Keratinocyte (primary cell): ENCODE data around the gene SLIT3. TPM values are rescaled to one million over a fixed set of nuclear protein-coding genes. Genes with fewer than 3 reads are reported as not detected.
"Not testable (repeated sequence)": the region's sequence is repeated elsewhere in the genome, so short reads cannot be mapped to it uniquely, and the experiment has no call there.

Experiments used
- DNase-seq: peaks from one replicate; pipeline ENCODE4 v3.0.0-alpha.2; 2011; ENCODE audit warnings: low read depth, missing footprints, low spot score
- FAIRE-seq: peaks from 2 replicates; lab custom pipeline; 2011; peaks lifted over from hg19 to GRCh38; lab: Jason Lieb, UNC
- H2AFZ ChIP-seq: 2 replicates; pipeline ENCODE4 v1.6.0; 2012; ENCODE audit warnings: low read length, control low read depth, inconsistent platforms; ENCODE audit not compliant: control insufficient read depth
- H3K27ac ChIP-seq: 2 replicates; pipeline ENCODE4 v1.5.1; 2011; ENCODE audit warnings: low read length; ENCODE audit not compliant: control insufficient read depth, insufficient read depth
- H3K27me3 ChIP-seq: 3 replicates; pipeline ENCODE4 v1.6.0; 2011; ENCODE audit warnings: low read length; ENCODE audit not compliant: control insufficient read depth, insufficient read depth; ENCODE audit errors: extremely low read depth
- H3K36me3 ChIP-seq, 2 experiments: 2 replicates in 1 of 2; 3 replicates in 1 of 2; pipeline ENCODE4 v1.5.1; 2011; ENCODE audit warnings: low read length in 2 of 2, mild to moderate bottlenecking in 1 of 2; ENCODE audit not compliant: control insufficient read depth in 2 of 2, insufficient read depth in 2 of 2; ENCODE audit errors: extremely low read depth in 1 of 2
- H3K4me1 ChIP-seq: 3 replicates; pipeline ENCODE4 v1.5.1; 2011; ENCODE audit warnings: low read length; ENCODE audit not compliant: control insufficient read depth, insufficient read depth; ENCODE audit errors: extremely low read depth
- H3K4me2 ChIP-seq: 3 replicates; pipeline ENCODE4 v1.6.0; 2011; ENCODE audit warnings: low read depth, low read length; ENCODE audit not compliant: control insufficient read depth, insufficient read depth; ENCODE audit errors: extremely low read depth
- H3K4me3 ChIP-seq, 3 experiments: fragments of 200-600 bp in 1 of 3; sonication (generic) in 1 of 3; 2 replicates in 2 of 3; 3 replicates in 1 of 3; pipeline ENCODE4 v1.5.1; 2011 to 2016; ENCODE audit warnings: low read length in 3 of 3, mild to moderate bottlenecking in 3 of 3, control low read depth in 2 of 3, inconsistent platforms in 1 of 3, low read depth in 1 of 3, mixed read lengths in 1 of 3, mixed run types in 1 of 3, moderate library complexity in 1 of 3; ENCODE audit not compliant: control insufficient read depth in 2 of 3, insufficient read depth in 2 of 3; ENCODE audit errors: extremely low read depth in 1 of 3
- H3K79me2 ChIP-seq: 2 replicates; pipeline ENCODE4 v1.6.0; 2012; ENCODE audit warnings: low read length; ENCODE audit not compliant: control insufficient read depth, insufficient read depth
- H3K9ac ChIP-seq: 3 replicates; pipeline ENCODE4 v1.6.0; 2011; ENCODE audit warnings: low read length; ENCODE audit not compliant: control insufficient read depth, insufficient read depth; ENCODE audit errors: extremely low read depth
- H3K9me1 ChIP-seq: 3 replicates; pipeline ENCODE4 v1.6.0; 2011; ENCODE audit warnings: low read length; ENCODE audit not compliant: control insufficient read depth, insufficient read depth; ENCODE audit errors: extremely low read depth
- H3K9me3 ChIP-seq: 2 replicates; pipeline ENCODE4 v1.5.1; 2012; ENCODE audit warnings: low read depth, low read length; ENCODE audit not compliant: control insufficient read depth
- H4K20me1 ChIP-seq: 3 replicates; pipeline ENCODE4 v1.6.0; 2011; ENCODE audit warnings: low read length; ENCODE audit not compliant: control insufficient read depth, insufficient read depth; ENCODE audit errors: extremely low read depth
- EZH2 ChIP-seq: IDR thresholded peaks from one replicate; pipeline ENCODE4 v1.6.1; 2012; ENCODE audit warnings: inconsistent platforms, mild to moderate bottlenecking, low read length, moderate library complexity
- dilution Hi-C: fragments of 300-500 bp; cut with MboI; formaldehyde crosslinking; loops from one replicate; pipeline ENCODE4 v1.7.0; 2020; ENCODE audit warnings: low sequenced_read_pairs; ENCODE audit not compliant: extremely low pct_ligation_motif_present
- polyA plus RNA-seq, 5 experiments: library from polyadenylated mRNA; depleted of rRNA in 3 of 5; stranded (reverse) in 3 of 5; stranded (forward) in 1 of 5; unstranded in 1 of 5; fragments of >200 nt; gene quantifications; 1 replicate in 1 of 5; 2 replicates in 3 of 5; 3 replicates in 1 of 5; pipeline versions ENCODE4 v1.2.1 to v1.2.3, GENCODE V29; 2011 to 2012; ENCODE audit warnings: missing spikeins in 2 of 5, low read depth in 1 of 5, low replicate concordance in 1 of 5
- TF ChIP-seq, protein P1 (sequence below), 3 experiments: IDR thresholded peaks in 1 of 3; conservative IDR thresholded peaks in 1 of 3; optimal IDR thresholded peaks in 1 of 3; 2 replicates in 2 of 3; 3 replicates in 1 of 3; pipeline versions ENCODE3 to v1.5.1; 2011; ENCODE audit warnings: low read length in 3 of 3, mild to moderate bottlenecking in 3 of 3, moderate library complexity in 2 of 3, control low read depth in 1 of 3, inconsistent platforms in 1 of 3; ENCODE audit not compliant: insufficient read depth in 2 of 3; ENCODE audit errors: extremely low read depth in 1 of 3

Gene SLIT3
- polyA plus RNA-seq, 1 donor (not counting 4 experiments of a cell fraction or from before 2014, with no cell fraction given), result 2.4 TPM

DNA sequence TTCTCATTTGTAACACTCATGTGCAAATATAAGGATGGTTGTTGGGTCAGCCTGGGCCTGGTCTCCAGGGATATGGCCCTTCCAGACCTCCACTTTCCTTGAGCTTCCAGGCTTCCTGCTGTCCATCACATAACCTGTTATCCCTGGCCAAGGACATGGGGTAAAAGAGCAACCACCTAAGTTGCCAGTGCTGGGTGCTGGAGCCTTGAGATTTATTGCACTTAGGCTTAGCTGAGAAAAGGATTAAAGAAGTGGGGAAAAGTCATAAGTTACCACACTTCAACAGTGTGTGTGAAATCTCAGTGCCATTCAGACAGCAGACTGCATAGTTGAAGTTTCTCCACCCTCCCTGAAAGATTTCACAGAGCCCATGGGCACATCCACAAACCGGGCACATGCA, 663.1 kb downstream of the SLIT3 start:
- TF ChIP-seq, protein P1, sequence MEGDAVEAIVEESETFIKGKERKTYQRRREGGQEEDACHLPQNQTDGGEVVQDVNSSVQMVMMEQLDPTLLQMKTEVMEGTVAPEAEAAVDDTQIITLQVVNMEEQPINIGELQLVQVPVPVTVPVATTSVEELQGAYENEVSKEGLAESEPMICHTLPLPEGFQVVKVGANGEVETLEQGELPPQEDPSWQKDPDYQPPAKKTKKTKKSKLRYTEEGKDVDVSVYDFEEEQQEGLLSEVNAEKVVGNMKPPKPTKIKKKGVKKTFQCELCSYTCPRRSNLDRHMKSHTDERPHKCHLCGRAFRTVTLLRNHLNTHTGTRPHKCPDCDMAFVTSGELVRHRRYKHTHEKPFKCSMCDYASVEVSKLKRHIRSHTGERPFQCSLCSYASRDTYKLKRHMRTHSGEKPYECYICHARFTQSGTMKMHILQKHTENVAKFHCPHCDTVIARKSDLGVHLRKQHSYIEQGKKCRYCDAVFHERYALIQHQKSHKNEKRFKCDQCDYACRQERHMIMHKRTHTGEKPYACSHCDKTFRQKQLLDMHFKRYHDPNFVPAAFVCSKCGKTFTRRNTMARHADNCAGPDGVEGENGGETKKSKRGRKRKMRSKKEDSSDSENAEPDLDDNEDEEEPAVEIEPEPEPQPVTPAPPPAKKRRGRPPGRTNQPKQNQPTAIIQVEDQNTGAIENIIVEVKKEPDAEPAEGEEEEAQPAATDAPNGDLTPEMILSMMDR (optimal IDR thresholded peaks at IDR 0.05 in 1 of 3, IDR thresholded peaks at IDR 0.05 in 1 of 3, conservative IDR thresholded peaks at IDR 0.05 in 1 of 3; ENCODE audit: extremely low read depth in 1 of 3, insufficient read depth in 2 of 3, low read length in 3 of 3), result no peak
- TF ChIP-seq EZH2, result no peak
- Histone ChIP-seq H3K27ac (no peak overlapping the region), H3K79me2 (no peaks in the 10 kb centered on the region), H3K9me1 (no peaks in the 10 kb centered on the region), H2AFZ (no peak overlapping the region), H3K4me2 (no peak overlapping the region), H3K4me3 (no peak overlapping the region), H3K27me3 (no peaks in the 10 kb centered on the region), H3K36me3 (no peaks in the 10 kb centered on the region), H3K4me1 (no peaks in the 10 kb centered on the region), H3K9ac (no peak overlapping the region), H3K9me3 (no peaks in the 10 kb centered on the region), H4K20me1 (no peaks in the 10 kb centered on the region)
- no peak for FAIRE-seq
- dilution Hi-C loops, result no loop called here
- DNase-seq, result no peak

DNA sequence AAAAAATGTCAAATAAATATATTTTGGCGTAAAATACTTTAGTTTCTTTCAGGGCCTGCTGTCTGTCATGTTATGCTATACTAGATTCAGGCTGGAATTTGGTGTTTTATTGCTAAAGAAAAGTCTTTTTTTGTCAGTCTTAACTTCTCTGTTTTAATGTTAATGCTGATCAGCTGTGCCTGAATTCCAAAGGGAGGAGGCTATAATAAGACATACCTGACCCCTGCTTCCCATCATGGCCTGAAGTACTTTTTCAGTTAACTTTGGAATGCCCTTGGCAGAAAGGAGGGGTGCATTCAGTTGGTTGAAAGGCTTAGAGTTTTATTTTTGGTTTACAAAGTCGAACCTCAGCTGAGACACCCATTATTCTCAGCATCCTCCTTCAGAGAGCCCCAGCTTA, 663.7 kb downstream of the SLIT3 start:
- Histone ChIP-seq H3K27ac (no peak overlapping the region), H3K4me2 (no peak overlapping the region), H3K27me3 (no peaks in the 10 kb centered on the region), H3K9ac (no peak overlapping the region), H2AFZ (no peak overlapping the region), H3K9me1 (no peaks in the 10 kb centered on the region), H3K36me3 (no peaks in the 10 kb centered on the region), H3K9me3 (no peaks in the 10 kb centered on the region), H3K79me2 (no peaks in the 10 kb centered on the region), H3K4me1 (no peaks in the 10 kb centered on the region), H3K4me3 (no peak overlapping the region), H4K20me1 (no peaks in the 10 kb centered on the region)
- no peak for TF ChIP-seq EZH2
- TF ChIP-seq, protein P1 (optimal IDR thresholded peaks at IDR 0.05 in 1 of 3, IDR thresholded peaks at IDR 0.05 in 1 of 3, conservative IDR thresholded peaks at IDR 0.05 in 1 of 3; ENCODE audit: extremely low read depth in 1 of 3, insufficient read depth in 2 of 3, low read length in 3 of 3), result no peak
- FAIRE-seq (no peak), DNase-seq (no peak)
- dilution Hi-C loops, result no loop called here

DNA sequence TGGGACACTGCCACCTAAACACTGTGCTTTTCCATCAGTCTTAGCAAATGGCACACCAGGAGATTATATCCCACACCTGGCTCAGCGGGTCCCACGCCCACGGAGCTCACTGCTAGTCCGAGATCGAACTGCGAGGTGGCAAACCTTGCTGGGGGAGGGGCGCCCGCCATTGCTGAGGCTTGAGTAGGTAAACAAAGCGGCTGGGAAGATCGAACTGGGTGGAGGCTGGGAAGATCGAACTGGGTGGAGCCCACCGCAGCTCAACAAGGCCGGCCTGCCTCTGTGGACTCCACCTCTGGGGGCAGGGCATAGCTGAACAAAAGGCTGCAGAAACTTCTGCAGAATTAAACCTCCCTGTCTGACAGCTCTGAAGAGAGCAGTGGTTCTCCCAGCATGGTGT, 670.0 kb downstream of the SLIT3 start:
- H2AFZ ChIP-seq, H3K9ac ChIP-seq, dilution Hi-C loops, H4K20me1 ChIP-seq, H3K4me2 ChIP-seq, H3K27me3 ChIP-seq, H3K27ac ChIP-seq, H3K4me1 ChIP-seq, H3K79me2 ChIP-seq, H3K36me3 ChIP-seq, H3K9me1 ChIP-seq, H3K9me3 ChIP-seq, DNase-seq, FAIRE-seq, H3K4me3 ChIP-seq: not testable (repeated sequence)
